Keratinocyte (primary cell): Measurements from ENCODE around the gene ATRNL1. TPM values are rescaled to one million over a fixed set of nuclear protein-coding genes. Genes with fewer than 3 reads are reported as not detected.

Experiments used
- DNase-seq: peaks from one replicate; pipeline ENCODE4 v3.0.0-alpha.2; 2011; ENCODE audit warnings: low read depth, missing footprints, low spot score
- FAIRE-seq: peaks from 2 replicates; lab custom pipeline; 2011; peaks lifted over from hg19 to GRCh38; lab: Jason Lieb, UNC
- H2AFZ ChIP-seq: 2 replicates; pipeline ENCODE4 v1.6.0; 2012; ENCODE audit warnings: low read length, control low read depth, inconsistent platforms; ENCODE audit not compliant: control insufficient read depth
- H3K27ac ChIP-seq: 2 replicates; pipeline ENCODE4 v1.5.1; 2011; ENCODE audit warnings: low read length; ENCODE audit not compliant: control insufficient read depth, insufficient read depth
- H3K27me3 ChIP-seq: 3 replicates; pipeline ENCODE4 v1.6.0; 2011; ENCODE audit warnings: low read length; ENCODE audit not compliant: control insufficient read depth, insufficient read depth; ENCODE audit errors: extremely low read depth
- H3K36me3 ChIP-seq, 2 experiments: 2 replicates in 1 of 2; 3 replicates in 1 of 2; pipeline ENCODE4 v1.5.1; 2011; ENCODE audit warnings: low read length in 2 of 2, mild to moderate bottlenecking in 1 of 2; ENCODE audit not compliant: control insufficient read depth in 2 of 2, insufficient read depth in 2 of 2; ENCODE audit errors: extremely low read depth in 1 of 2
- H3K4me1 ChIP-seq: 3 replicates; pipeline ENCODE4 v1.5.1; 2011; ENCODE audit warnings: low read length; ENCODE audit not compliant: control insufficient read depth, insufficient read depth; ENCODE audit errors: extremely low read depth
- H3K4me2 ChIP-seq: 3 replicates; pipeline ENCODE4 v1.6.0; 2011; ENCODE audit warnings: low read depth, low read length; ENCODE audit not compliant: control insufficient read depth, insufficient read depth; ENCODE audit errors: extremely low read depth
- H3K4me3 ChIP-seq, 3 experiments: fragments of 200-600 bp in 1 of 3; sonication (generic) in 1 of 3; 2 replicates in 2 of 3; 3 replicates in 1 of 3; pipeline ENCODE4 v1.5.1; 2011 to 2016; ENCODE audit warnings: low read length in 3 of 3, mild to moderate bottlenecking in 3 of 3, control low read depth in 2 of 3, inconsistent platforms in 1 of 3, low read depth in 1 of 3, mixed read lengths in 1 of 3, mixed run types in 1 of 3, moderate library complexity in 1 of 3; ENCODE audit not compliant: control insufficient read depth in 2 of 3, insufficient read depth in 2 of 3; ENCODE audit errors: extremely low read depth in 1 of 3
- H3K79me2 ChIP-seq: 2 replicates; pipeline ENCODE4 v1.6.0; 2012; ENCODE audit warnings: low read length; ENCODE audit not compliant: control insufficient read depth, insufficient read depth
- H3K9ac ChIP-seq: 3 replicates; pipeline ENCODE4 v1.6.0; 2011; ENCODE audit warnings: low read length; ENCODE audit not compliant: control insufficient read depth, insufficient read depth; ENCODE audit errors: extremely low read depth
- H3K9me1 ChIP-seq: 3 replicates; pipeline ENCODE4 v1.6.0; 2011; ENCODE audit warnings: low read length; ENCODE audit not compliant: control insufficient read depth, insufficient read depth; ENCODE audit errors: extremely low read depth
- H3K9me3 ChIP-seq: 2 replicates; pipeline ENCODE4 v1.5.1; 2012; ENCODE audit warnings: low read depth, low read length; ENCODE audit not compliant: control insufficient read depth
- H4K20me1 ChIP-seq: 3 replicates; pipeline ENCODE4 v1.6.0; 2011; ENCODE audit warnings: low read length; ENCODE audit not compliant: control insufficient read depth, insufficient read depth; ENCODE audit errors: extremely low read depth
- EZH2 ChIP-seq: IDR thresholded peaks from one replicate; pipeline ENCODE4 v1.6.1; 2012; ENCODE audit warnings: inconsistent platforms, mild to moderate bottlenecking, low read length, moderate library complexity
- dilution Hi-C: fragments of 300-500 bp; cut with MboI; formaldehyde crosslinking; loops from one replicate; pipeline ENCODE4 v1.7.0; 2020; ENCODE audit warnings: low sequenced_read_pairs; ENCODE audit not compliant: extremely low pct_ligation_motif_present
- polyA plus RNA-seq, 5 experiments: library from polyadenylated mRNA; depleted of rRNA in 3 of 5; stranded (reverse) in 3 of 5; stranded (forward) in 1 of 5; unstranded in 1 of 5; fragments of >200 nt; gene quantifications; 1 replicate in 1 of 5; 2 replicates in 3 of 5; 3 replicates in 1 of 5; pipeline versions ENCODE4 v1.2.1 to v1.2.3, GENCODE V29; 2011 to 2012; ENCODE audit warnings: missing spikeins in 2 of 5, low read depth in 1 of 5, low replicate concordance in 1 of 5
- TF ChIP-seq, protein P1 (sequence below), 3 experiments: IDR thresholded peaks in 1 of 3; conservative IDR thresholded peaks in 1 of 3; optimal IDR thresholded peaks in 1 of 3; 2 replicates in 2 of 3; 3 replicates in 1 of 3; pipeline versions ENCODE3 to v1.5.1; 2011; ENCODE audit warnings: low read length in 3 of 3, mild to moderate bottlenecking in 3 of 3, moderate library complexity in 2 of 3, control low read depth in 1 of 3, inconsistent platforms in 1 of 3; ENCODE audit not compliant: insufficient read depth in 2 of 3; ENCODE audit errors: extremely low read depth in 1 of 3

The ATRNL1 gene
- polyA plus RNA-seq, 1 donor (not counting 4 experiments of a cell fraction or from before 2014, with no cell fraction given), result 0.07 TPM

DNA sequence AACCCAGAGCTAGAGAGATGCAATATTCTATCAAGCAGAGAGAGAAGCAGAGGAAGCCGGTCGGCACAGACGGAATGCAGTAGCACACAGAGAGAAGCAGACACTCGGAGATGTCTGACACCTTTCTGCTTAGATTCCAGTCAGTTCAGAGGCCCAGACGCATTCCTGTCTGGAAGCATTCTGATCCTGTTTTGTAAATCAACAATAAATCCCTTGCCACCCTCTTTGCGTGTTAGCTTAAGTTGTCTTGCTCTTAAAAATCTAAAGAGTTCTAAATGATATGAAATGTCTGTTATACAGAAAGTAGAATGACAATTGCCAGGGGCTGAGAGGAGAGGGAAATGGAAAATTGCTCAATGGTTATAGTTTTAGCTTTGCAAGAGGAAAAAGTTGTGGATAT lies 27.4 kb upstream of the ATRNL1 start:
- no peaks in the 10 kb centered on the region for H3K9me1 ChIP-seq
- H3K4me3 ChIP-seq, result no peak overlapping the region
- no peak overlapping the region for H3K4me2 ChIP-seq
- DNase-seq (no peak), FAIRE-seq (no peak)
- no peaks in the 10 kb centered on the region for H3K27me3 ChIP-seq
- dilution Hi-C loops, result no loop called here
- H3K79me2 ChIP-seq, result no peaks in the 10 kb centered on the region
- TF ChIP-seq, protein P1, sequence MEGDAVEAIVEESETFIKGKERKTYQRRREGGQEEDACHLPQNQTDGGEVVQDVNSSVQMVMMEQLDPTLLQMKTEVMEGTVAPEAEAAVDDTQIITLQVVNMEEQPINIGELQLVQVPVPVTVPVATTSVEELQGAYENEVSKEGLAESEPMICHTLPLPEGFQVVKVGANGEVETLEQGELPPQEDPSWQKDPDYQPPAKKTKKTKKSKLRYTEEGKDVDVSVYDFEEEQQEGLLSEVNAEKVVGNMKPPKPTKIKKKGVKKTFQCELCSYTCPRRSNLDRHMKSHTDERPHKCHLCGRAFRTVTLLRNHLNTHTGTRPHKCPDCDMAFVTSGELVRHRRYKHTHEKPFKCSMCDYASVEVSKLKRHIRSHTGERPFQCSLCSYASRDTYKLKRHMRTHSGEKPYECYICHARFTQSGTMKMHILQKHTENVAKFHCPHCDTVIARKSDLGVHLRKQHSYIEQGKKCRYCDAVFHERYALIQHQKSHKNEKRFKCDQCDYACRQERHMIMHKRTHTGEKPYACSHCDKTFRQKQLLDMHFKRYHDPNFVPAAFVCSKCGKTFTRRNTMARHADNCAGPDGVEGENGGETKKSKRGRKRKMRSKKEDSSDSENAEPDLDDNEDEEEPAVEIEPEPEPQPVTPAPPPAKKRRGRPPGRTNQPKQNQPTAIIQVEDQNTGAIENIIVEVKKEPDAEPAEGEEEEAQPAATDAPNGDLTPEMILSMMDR (optimal IDR thresholded peaks at IDR 0.05 in 1 of 3, IDR thresholded peaks at IDR 0.05 in 1 of 3, conservative IDR thresholded peaks at IDR 0.05 in 1 of 3; ENCODE audit: extremely low read depth in 1 of 3, insufficient read depth in 2 of 3, low read length in 3 of 3), result no peak
- TF ChIP-seq EZH2, result no peak
- H4K20me1 ChIP-seq, result no peaks in the 10 kb centered on the region
- H3K9me3 ChIP-seq, result no peaks in the 10 kb centered on the region
- H3K4me1 ChIP-seq, result no peaks in the 10 kb centered on the region
- H3K36me3 ChIP-seq, result no peaks in the 10 kb centered on the region
- no peak overlapping the region for H3K9ac ChIP-seq
- H3K27ac ChIP-seq, result no peak overlapping the region
- no peak overlapping the region for H2AFZ ChIP-seq

DNA sequence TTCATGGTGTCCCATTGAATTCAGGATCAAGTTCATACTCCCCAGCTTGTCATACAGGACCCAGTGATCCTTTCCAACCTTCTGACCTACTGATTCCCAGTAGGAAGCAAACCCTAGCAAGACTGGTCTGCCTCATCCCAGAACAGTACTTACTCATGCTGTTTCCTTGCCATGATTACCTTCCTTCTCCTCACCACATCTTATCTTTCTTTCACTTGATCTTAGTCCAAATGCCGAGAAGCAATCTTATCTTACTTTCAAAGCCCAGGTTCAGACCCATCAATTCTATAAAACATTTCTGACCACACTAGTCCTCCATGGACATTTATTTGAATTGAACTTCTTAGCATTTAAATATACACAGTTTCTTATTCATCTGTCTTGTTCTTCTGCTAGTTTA lies 26.6 kb upstream of the ATRNL1 start:
- no peaks in the 10 kb centered on the region for H3K4me1 ChIP-seq
- FAIRE-seq (no peak), DNase-seq (no peak)
- H4K20me1 ChIP-seq, result no peaks in the 10 kb centered on the region
- H2AFZ ChIP-seq, result no peak overlapping the region
- H3K9ac ChIP-seq, result no peak overlapping the region
- dilution Hi-C loops, result no loop called here
- TF ChIP-seq EZH2, result no peak
- TF ChIP-seq, protein P1 (optimal IDR thresholded peaks at IDR 0.05 in 1 of 3, IDR thresholded peaks at IDR 0.05 in 1 of 3, conservative IDR thresholded peaks at IDR 0.05 in 1 of 3; ENCODE audit: extremely low read depth in 1 of 3, insufficient read depth in 2 of 3, low read length in 3 of 3), result no peak
- no peaks in the 10 kb centered on the region for H3K27me3 ChIP-seq
- H3K4me2 ChIP-seq, result no peak overlapping the region
- H3K36me3 ChIP-seq, result no peaks in the 10 kb centered on the region
- no peaks in the 10 kb centered on the region for H3K79me2 ChIP-seq
- no peak overlapping the region for H3K27ac ChIP-seq
- no peaks in the 10 kb centered on the region for H3K9me3 ChIP-seq
- no peak overlapping the region for H3K4me3 ChIP-seq
- H3K9me1 ChIP-seq, result no peaks in the 10 kb centered on the region
